ENCODE measurements around the gene ASF1A. TPM values are rescaled to one million over a fixed set of nuclear protein-coding genes. Genes with fewer than 3 reads are reported as not detected.

ASF1A gene
- total and polyA plus RNA-seq, 9 of the 15 experiments (the other 6 are each of a cell fraction or from before 2014, with no cell fraction given), result 31.5 to 45.3 (median 34.8) TPM

DNA sequence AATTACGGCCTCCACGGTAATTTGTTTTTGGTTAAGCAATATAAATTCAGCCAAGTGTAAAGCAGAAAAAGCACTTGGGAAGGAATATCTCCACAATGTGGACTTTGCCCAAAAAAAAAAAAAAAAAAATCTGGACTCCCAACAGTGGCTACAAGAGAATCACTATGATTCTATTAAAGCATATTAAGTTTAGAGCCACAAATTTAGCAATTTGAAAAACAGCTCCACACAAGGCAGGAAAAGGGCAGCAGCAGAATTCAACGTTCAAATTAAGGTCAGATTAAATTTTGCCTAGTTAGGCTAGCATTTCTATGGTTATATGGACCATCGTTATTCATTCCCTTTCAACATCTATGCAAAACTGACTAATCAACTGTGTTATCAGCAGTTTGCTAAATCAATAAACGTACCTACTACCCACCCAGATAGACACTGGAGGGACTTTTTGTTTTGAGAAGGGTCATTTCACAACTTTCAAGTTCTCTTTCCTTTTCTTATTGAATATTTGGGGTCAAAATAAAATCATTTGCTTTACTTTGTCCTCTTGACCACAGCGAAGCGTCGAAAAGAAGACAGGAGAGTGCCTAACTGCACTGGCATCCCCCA lies 40.0 kb downstream of the ASF1A start:
- H3K4me3 ChIP-seq, result peak overlapping the region; percentile 75
- H3K9ac ChIP-seq (ENCODE audit: insufficient read depth in 1 of 2, low read depth in 2 of 2, low read length in 2 of 2), result peak overlapping the region; percentile 55 to 100; a peak in 3 of 4 replicates
- intact Hi-C loops (cut with micrococcal nuclease), result loop anchor here (2.0 to 10.0 kb wide), 2 partner anchors 39 to 791 kb away; partner anchors contain the start of gene ASF1A
- FAIRE-seq, result no peak
- DNase-seq (ENCODE audit: extremely low read depth in 1 of 4, low spot score in 3 of 4), result no peak
- BruUV-seq (replicated peaks), result no TSS peak
- ChIA-PET POLR2A (interaction anchor here (0.8 to 1.6 kb wide), 4 partner anchors 13 to 39 kb away, joined by 3 to 5 read pairs (median 3); partner anchors contain the start of gene ASF1A), CTCF (ENCODE audit: low intra/inter-chr PET ratio) (no interaction called here)
- H3K4me2 ChIP-seq (ENCODE audit: insufficient read depth, low read length), result peak overlapping the region; percentile 95
- no peak for ATAC-seq
- 0 out of 2 replicates have a peak overlapping the region, but pooled peaks have one; percentile 10 for H2AFZ ChIP-seq (ENCODE audit: low read depth, low read length)
- H3K27ac ChIP-seq (ENCODE audit: extremely low read depth, low read depth, low read length), result 0 out of 3 replicates have a peak overlapping the region, but pooled peaks have one; percentile 20
- H3K9me1 ChIP-seq (ENCODE audit: control insufficient read depth, insufficient read depth, low read length), result no peaks in the 10 kb centered on the region
- no peaks in the 10 kb centered on the region for H4K20me1 ChIP-seq (replicated peaks; ENCODE audit: control insufficient read depth, insufficient read depth, low read length)
- peaks cover 49% of the 10 kb centered on the region for H3K79me2 ChIP-seq (ENCODE audit: control insufficient read depth, insufficient read depth, low read length)
- H3K36me3 ChIP-seq (ENCODE audit: control insufficient read depth, insufficient read depth, low read length), result peaks cover 40% of the 10 kb centered on the region
- peaks cover 8 to 14% of the 10 kb centered on the region in 2 experiments; a peak in 4 of 5 replicates for H3K4me1 ChIP-seq (replicated peaks in 1 of 2; ENCODE audit: control insufficient read depth in 2 of 2, insufficient read depth in 2 of 2, low read length in 2 of 2)
- no peaks in the 10 kb centered on the region for H3K27me3 ChIP-seq (ENCODE audit: control insufficient read depth in 2 of 2, insufficient read depth in 2 of 2, low read length in 2 of 2)
- H3K9me3 ChIP-seq (replicated peaks; ENCODE audit: control insufficient read depth, insufficient read depth, low read depth, low read length), result peaks cover 12% of the 10 kb centered on the region
- in situ Hi-C loops (cut with MboI), result no loop called here
- WGBS (ENCODE audit: insufficient coverage, low coverage, missing lambda C conversion rate), result 9% methylated on average over 7 of the region's 8 CpGs
- no peak for TF ChIP-seq NFIX (CRISPR knock-in tag; IDR thresholded peaks at IDR 0.05; ENCODE audit: low read depth)
- TF ChIP-seq, protein P1, sequence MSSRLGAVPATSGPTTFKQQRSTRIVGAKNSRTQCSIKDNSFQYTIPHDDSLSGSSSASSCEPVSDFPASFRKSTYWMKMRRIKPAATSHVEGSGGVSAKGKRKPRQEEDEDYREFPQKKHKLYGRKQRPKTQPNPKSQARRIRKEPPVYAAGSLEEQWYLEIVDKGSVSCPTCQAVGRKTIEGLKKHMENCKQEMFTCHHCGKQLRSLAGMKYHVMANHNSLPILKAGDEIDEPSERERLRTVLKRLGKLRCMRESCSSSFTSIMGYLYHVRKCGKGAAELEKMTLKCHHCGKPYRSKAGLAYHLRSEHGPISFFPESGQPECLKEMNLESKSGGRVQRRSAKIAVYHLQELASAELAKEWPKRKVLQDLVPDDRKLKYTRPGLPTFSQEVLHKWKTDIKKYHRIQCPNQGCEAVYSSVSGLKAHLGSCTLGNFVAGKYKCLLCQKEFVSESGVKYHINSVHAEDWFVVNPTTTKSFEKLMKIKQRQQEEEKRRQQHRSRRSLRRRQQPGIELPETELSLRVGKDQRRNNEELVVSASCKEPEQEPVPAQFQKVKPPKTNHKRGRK (tag; IDR thresholded peaks at IDR 0.05), result peak; percentile 8; the same call in 1 of the 2 replicates
- no peak for TF ChIP-seq ZNF133 (CRISPR knock-in tag; IDR thresholded peaks at IDR 0.05)
- TF ChIP-seq, protein P2, sequence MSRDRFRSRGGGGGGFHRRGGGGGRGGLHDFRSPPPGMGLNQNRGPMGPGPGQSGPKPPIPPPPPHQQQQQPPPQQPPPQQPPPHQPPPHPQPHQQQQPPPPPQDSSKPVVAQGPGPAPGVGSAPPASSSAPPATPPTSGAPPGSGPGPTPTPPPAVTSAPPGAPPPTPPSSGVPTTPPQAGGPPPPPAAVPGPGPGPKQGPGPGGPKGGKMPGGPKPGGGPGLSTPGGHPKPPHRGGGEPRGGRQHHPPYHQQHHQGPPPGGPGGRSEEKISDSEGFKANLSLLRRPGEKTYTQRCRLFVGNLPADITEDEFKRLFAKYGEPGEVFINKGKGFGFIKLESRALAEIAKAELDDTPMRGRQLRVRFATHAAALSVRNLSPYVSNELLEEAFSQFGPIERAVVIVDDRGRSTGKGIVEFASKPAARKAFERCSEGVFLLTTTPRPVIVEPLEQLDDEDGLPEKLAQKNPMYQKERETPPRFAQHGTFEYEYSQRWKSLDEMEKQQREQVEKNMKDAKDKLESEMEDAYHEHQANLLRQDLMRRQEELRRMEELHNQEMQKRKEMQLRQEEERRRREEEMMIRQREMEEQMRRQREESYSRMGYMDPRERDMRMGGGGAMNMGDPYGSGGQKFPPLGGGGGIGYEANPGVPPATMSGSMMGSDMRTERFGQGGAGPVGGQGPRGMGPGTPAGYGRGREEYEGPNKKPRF (IDR thresholded peaks at IDR 0.05; ENCODE audit: low read depth, low read length), result no peak
- 0 out of 2 replicates have a peak, but pooled peaks have one; percentile 3 for TF ChIP-seq SP1 (CRISPR knock-in tag; IDR thresholded peaks at IDR 0.05)
- TF ChIP-seq ZNF263 (CRISPR knock-in tag; IDR thresholded peaks at IDR 0.05; ENCODE audit: borderline replicate concordance), result no peak
- TF ChIP-seq ZC3H4 (CRISPR knock-in tag; IDR thresholded peaks at IDR 0.05; ENCODE audit: borderline replicate concordance), result no peak
- no peak for TF ChIP-seq KDM5B (IDR thresholded peaks at IDR 0.05; ENCODE audit: insufficient replicate concordance, low read depth, low read length)
- TF ChIP-seq PPARD (CRISPR knock-in tag; IDR thresholded peaks at IDR 0.05), result no peak
- TF ChIP-seq PHB2 (IDR thresholded peaks at IDR 0.05; ENCODE audit: low read depth), result no peak
- TF ChIP-seq, protein P3, sequence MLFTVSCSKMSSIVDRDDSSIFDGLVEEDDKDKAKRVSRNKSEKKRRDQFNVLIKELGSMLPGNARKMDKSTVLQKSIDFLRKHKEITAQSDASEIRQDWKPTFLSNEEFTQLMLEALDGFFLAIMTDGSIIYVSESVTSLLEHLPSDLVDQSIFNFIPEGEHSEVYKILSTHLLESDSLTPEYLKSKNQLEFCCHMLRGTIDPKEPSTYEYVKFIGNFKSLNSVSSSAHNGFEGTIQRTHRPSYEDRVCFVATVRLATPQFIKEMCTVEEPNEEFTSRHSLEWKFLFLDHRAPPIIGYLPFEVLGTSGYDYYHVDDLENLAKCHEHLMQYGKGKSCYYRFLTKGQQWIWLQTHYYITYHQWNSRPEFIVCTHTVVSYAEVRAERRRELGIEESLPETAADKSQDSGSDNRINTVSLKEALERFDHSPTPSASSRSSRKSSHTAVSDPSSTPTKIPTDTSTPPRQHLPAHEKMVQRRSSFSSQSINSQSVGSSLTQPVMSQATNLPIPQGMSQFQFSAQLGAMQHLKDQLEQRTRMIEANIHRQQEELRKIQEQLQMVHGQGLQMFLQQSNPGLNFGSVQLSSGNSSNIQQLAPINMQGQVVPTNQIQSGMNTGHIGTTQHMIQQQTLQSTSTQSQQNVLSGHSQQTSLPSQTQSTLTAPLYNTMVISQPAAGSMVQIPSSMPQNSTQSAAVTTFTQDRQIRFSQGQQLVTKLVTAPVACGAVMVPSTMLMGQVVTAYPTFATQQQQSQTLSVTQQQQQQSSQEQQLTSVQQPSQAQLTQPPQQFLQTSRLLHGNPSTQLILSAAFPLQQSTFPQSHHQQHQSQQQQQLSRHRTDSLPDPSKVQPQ (CRISPR knock-in tag; IDR thresholded peaks at IDR 0.05; ENCODE audit: borderline replicate concordance), result no peak
- no peak for TF ChIP-seq CHD2 (IDR thresholded peaks at IDR 0.05; ENCODE audit: low read depth, low read length)
- TF ChIP-seq ILF3 (IDR thresholded peaks at IDR 0.05; ENCODE audit: borderline replicate concordance), result no peak
- TF ChIP-seq ZNF431 (CRISPR knock-in tag; IDR thresholded peaks at IDR 0.05), result 0 out of 2 replicates have a peak, but pooled peaks have one; percentile 8
- no peak for TF ChIP-seq PCBP1 (IDR thresholded peaks at IDR 0.05; ENCODE audit: low read depth, low read length, poor library complexity, severe bottlenecking)
- no peak for TF ChIP-seq ZNF174 (CRISPR knock-in tag; IDR thresholded peaks at IDR 0.05)
